Spleen (tissue), 7 donors: ENCODE data around the gene B4GALNT2.

ENCODE experiments used
- POLR2A ChIP-seq, 3 donors: fragments of 450-650 bp; IDR thresholded peaks; one replicate each; pipeline ENCODE4 v1.5.1; 2017; ENCODE audit warnings: antibody characterized with exemption in 3 of 3, mild to moderate bottlenecking in 1 of 3
- POLR2AphosphoS5 ChIP-seq, 3 donors: sonication (generic); formaldehyde crosslinking; IDR thresholded peaks; one replicate each; pipeline ENCODE4 v1.5.1; 2017; ENCODE audit warnings: antibody characterized with exemption in 3 of 3
- TF ChIP-seq, protein P1 (sequence below), 11 experiments: fragments of 200-600 bp in 7 of 11; fragments of 450-650 bp in 4 of 11; sonication (generic) in 4 of 11; IDR thresholded peaks in 8 of 11; conservative IDR thresholded peaks in 3 of 11; 1 replicate in 7 of 11; 2 replicates in 4 of 11; pipeline versions ENCODE4 v1.4.0 to v1.8.0; 2016 to 2021; ENCODE audit warnings: antibody characterized with exemption in 11 of 11, inconsistent platforms in 4 of 11, mild to moderate bottlenecking in 1 of 11
- donor health status: DM: no; HTN: no; CAD: no; lungs with moderate emphysema.
- donor health status: DM: no; HTN: no; CAD: no.
- donor health status: DM: no; HTN: no; CAD: no.

DNA sequence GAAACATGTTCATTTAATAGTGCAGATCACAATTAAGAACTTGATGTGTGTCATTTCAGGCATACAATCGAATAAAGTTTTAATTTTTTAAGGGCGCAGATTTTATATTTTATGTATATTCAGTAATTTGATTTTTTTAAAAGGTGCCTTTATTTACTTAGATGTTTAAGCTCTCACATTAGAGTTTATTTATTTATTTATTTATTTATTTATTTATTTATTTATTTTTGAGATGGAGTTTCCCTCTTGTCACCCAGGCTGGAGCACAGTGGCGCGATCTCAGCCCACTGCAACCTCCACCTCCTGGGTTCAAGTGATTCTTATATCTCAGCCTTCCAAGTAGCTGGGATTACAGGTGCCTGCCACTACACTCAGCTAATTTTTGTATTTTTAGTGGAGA is 3.8 kb downstream of the B4GALNT2 start:
- TF ChIP-seq POLR2A (IDR thresholded peaks at IDR 0.05) = no peak
- TF ChIP-seq, protein P1, sequence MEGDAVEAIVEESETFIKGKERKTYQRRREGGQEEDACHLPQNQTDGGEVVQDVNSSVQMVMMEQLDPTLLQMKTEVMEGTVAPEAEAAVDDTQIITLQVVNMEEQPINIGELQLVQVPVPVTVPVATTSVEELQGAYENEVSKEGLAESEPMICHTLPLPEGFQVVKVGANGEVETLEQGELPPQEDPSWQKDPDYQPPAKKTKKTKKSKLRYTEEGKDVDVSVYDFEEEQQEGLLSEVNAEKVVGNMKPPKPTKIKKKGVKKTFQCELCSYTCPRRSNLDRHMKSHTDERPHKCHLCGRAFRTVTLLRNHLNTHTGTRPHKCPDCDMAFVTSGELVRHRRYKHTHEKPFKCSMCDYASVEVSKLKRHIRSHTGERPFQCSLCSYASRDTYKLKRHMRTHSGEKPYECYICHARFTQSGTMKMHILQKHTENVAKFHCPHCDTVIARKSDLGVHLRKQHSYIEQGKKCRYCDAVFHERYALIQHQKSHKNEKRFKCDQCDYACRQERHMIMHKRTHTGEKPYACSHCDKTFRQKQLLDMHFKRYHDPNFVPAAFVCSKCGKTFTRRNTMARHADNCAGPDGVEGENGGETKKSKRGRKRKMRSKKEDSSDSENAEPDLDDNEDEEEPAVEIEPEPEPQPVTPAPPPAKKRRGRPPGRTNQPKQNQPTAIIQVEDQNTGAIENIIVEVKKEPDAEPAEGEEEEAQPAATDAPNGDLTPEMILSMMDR (IDR thresholded peaks at IDR 0.05 in 8 of 11, conservative IDR thresholded peaks at IDR 0.05 in 3 of 11) = no peak
- TF ChIP-seq POLR2AphosphoS5 (IDR thresholded peaks at IDR 0.05) = no peak
